K562 (cell line): ENCODE measurements around the gene LCE1D. TPM values are rescaled to one million over a fixed set of nuclear protein-coding genes. Genes with fewer than 3 reads are reported as not detected.

Experiments used
- ATAC-seq: fragments of 200-7000 bp; cut with Tn5 transposase; 3 replicates; pipeline ENCODE4 v1.9.1; 2020; ENCODE audit warnings: moderate library complexity
- BruUV-seq: library from RNA; stranded (reverse); fragments of 400-500 nt; replicated peaks from 2 replicates; lab custom pipeline; 2021; lab: Mats Ljungman, UMichigan
- CTCF ChIA-PET: fragments of 300-600 bp; formaldehyde crosslinking; extraction: SDS; loops from one replicate; lab custom pipeline; 2021; ENCODE audit warnings: low intra/inter-chr PET ratio; lab: Yijun Ruan, JAX
- POLR2A ChIA-PET: fragments of 300-600, 350-650 bp; sonication (Branson Sonifier 250); formaldehyde crosslinking; extraction: SDS; loops from one replicate; lab custom pipeline; 2021; ENCODE audit warnings: antibody characterized with exemption, inconsistent platforms; lab: Yijun Ruan, JAX
- DNase-seq, 4 experiments: peaks; one replicate each; pipeline versions ENCODE4 v3.0.0 to v3.0.0-alpha.2; 2011 to 2018; ENCODE audit warnings: low spot score in 3 of 4, mixed read lengths in 3 of 4; ENCODE audit errors: extremely low read depth in 1 of 4
- FAIRE-seq: peaks from 2 replicates; lab custom pipeline; 2011; peaks lifted over from hg19 to GRCh38; lab: Jason Lieb, UNC
- H2AFZ ChIP-seq: 2 replicates; pipeline ENCODE4 v1.6.0; 2011; ENCODE audit warnings: low read depth, low read length, control low read depth, inconsistent platforms
- H3K27ac ChIP-seq: fragments of 200-600 bp; 3 replicates; pipeline ENCODE4 v1.8.0; 2011; ENCODE audit warnings: low read depth, mild to moderate bottlenecking, control low read depth, inconsistent platforms, low read length, moderate library complexity, mixed read lengths; ENCODE audit errors: extremely low read depth
- H3K27me3 ChIP-seq, 2 experiments: fragments of 300-600 bp in 1 of 2; 2 replicates in 1 of 2; 3 replicates in 1 of 2; pipeline versions ENCODE4 v1.6.0 to v1.8.0; 2011; ENCODE audit warnings: inconsistent platforms in 2 of 2, low read length in 2 of 2, mild to moderate bottlenecking in 1 of 2, mixed read lengths in 1 of 2, moderate library complexity in 1 of 2; ENCODE audit not compliant: control insufficient read depth in 2 of 2, insufficient read depth in 2 of 2
- H3K36me3 ChIP-seq: fragments of 300-600 bp; 3 replicates; pipeline ENCODE4 v1.8.0; 2011; ENCODE audit warnings: mild to moderate bottlenecking, low read length, inconsistent platforms; ENCODE audit not compliant: control insufficient read depth, insufficient read depth
- H3K4me1 ChIP-seq, 2 experiments: fragments of 200-600 bp in 1 of 2; replicated peaks in 1 of 2; 2 replicates in 1 of 2; 3 replicates in 1 of 2; pipeline versions ENCODE4 v1.5.1 to v1.8.0; 2011; ENCODE audit warnings: inconsistent platforms in 2 of 2, low read length in 2 of 2, mild to moderate bottlenecking in 1 of 2, mixed read lengths in 1 of 2, moderate library complexity in 1 of 2; ENCODE audit not compliant: control insufficient read depth in 2 of 2, insufficient read depth in 2 of 2
- H3K4me2 ChIP-seq: 2 replicates; pipeline ENCODE4 v1.6.1; 2011; ENCODE audit warnings: low read length, control low read depth, inconsistent platforms, mixed read lengths; ENCODE audit not compliant: insufficient read depth
- H3K4me3 ChIP-seq: fragments of 200-600 bp; sonication (generic), shearing (Covaris generic); 2 replicates; pipeline ENCODE4 v1.5.1; 2016; ENCODE audit warnings: control low read depth, inconsistent platforms
- H3K79me2 ChIP-seq: fragments of 200-600 bp; 3 replicates; pipeline ENCODE4 v1.8.0; 2011; ENCODE audit warnings: low read length, inconsistent platforms; ENCODE audit not compliant: control insufficient read depth, insufficient read depth
- H3K9ac ChIP-seq, 2 experiments: 2 replicates each; pipeline versions ENCODE4 v1.6.0 to v1.6.1; 2011; ENCODE audit warnings: low read depth in 2 of 2, low read length in 2 of 2, control low read depth in 1 of 2, inconsistent platforms in 1 of 2, mild to moderate bottlenecking in 1 of 2, mixed read lengths in 1 of 2; ENCODE audit not compliant: insufficient read depth in 1 of 2
- H3K9me1 ChIP-seq: one replicate; pipeline ENCODE4 v1.6.0; 2011; ENCODE audit warnings: inconsistent platforms, mild to moderate bottlenecking, low read length, moderate library complexity; ENCODE audit not compliant: control insufficient read depth, insufficient read depth
- H3K9me3 ChIP-seq: replicated peaks from 2 replicates; pipeline ENCODE4 v1.5.1; 2011; ENCODE audit warnings: low read depth, low read length, inconsistent platforms; ENCODE audit not compliant: control insufficient read depth, insufficient read depth
- H4K20me1 ChIP-seq: replicated peaks from 2 replicates; pipeline ENCODE4 v1.6.1; 2011; ENCODE audit warnings: low read length, inconsistent platforms, mixed read lengths; ENCODE audit not compliant: control insufficient read depth, insufficient read depth
- EHMT2 ChIP-seq: fragments of 450-650 bp; IDR thresholded peaks from 2 replicates; pipeline ENCODE4 v1.6.1; 2018; ENCODE audit warnings: antibody characterized with exemption
- WGBS: fragments of 100-300 bp; shearing (Covaris generic); methylation state at CpG from one replicate; pipeline ENCODE4 v1.1.6; 2016; ENCODE audit warnings: low coverage, mixed read lengths; ENCODE audit not compliant: insufficient coverage; ENCODE audit errors: missing lambda C conversion rate; 5-methylcytosine and 5-hydroxymethylcytosine counted together
- in situ Hi-C: fragments of 300-500 bp; cut with MboI; formaldehyde crosslinking; loops from 4 replicates; pipeline ENCODE4 v1.15.0; 2018; ENCODE audit warnings: inconsistent platforms, mixed read lengths
- intact Hi-C: fragments of 100-400 bp; cut with micrococcal nuclease; formaldehyde crosslinking; loops from 2 replicates; pipeline ENCODE4 v1.14.2; 2022
- polyA plus RNA-seq, 8 experiments: library from polyadenylated mRNA; depleted of rRNA in 4 of 8; stranded (reverse) in 5 of 8; unstranded in 3 of 8; fragments of >200 nt; fragmentation: Nextera tagmentation in 2 of 8; fragmentation: Illumina TruSeq in 1 of 8; extraction: Ambion mirVana in 2 of 8; extraction: Trizol in 1 of 8; gene quantifications; 2 replicates each; pipeline versions ENCODE4 v1.2.1 to v1.2.3, GENCODE V29; 2011 to 2014; ENCODE audit warnings: inconsistent platforms in 1 of 8, missing spikeins in 1 of 8
- total RNA-seq, 7 experiments: library from RNA; depleted of rRNA in 6 of 7; stranded (reverse); fragments of >200 nt in 6 of 7; fragmentation: Illumina TruSeq in 2 of 7; extraction: Trizol in 2 of 7; gene quantifications; 2 replicates each; pipeline versions ENCODE4 v1.2.1 to v1.2.3, GENCODE V29; 2011 to 2021; ENCODE audit warnings: low replicate concordance in 1 of 7
- TF ChIP-seq, protein P1 (sequence below): fragments of 250-450 bp; sonication (Bioruptor Pico); IDR thresholded peaks from 2 replicates; pipeline ENCODE4 v1.4.0; 2020; ENCODE audit warnings: mild to moderate bottlenecking
- TF ChIP-seq, protein P2 (sequence below), 3 experiments: IDR thresholded peaks in 2 of 3; conservative IDR thresholded peaks in 1 of 3; 2 replicates each; pipeline ENCODE4 v1.5.1; 2011 to 2012; ENCODE audit warnings: low read length in 3 of 3, mild to moderate bottlenecking in 3 of 3, control low read depth in 2 of 3, improper control_type of control experiment in 1 of 3, inconsistent platforms in 1 of 3, low read depth in 1 of 3, mixed read lengths in 1 of 3, moderate library complexity in 1 of 3; ENCODE audit not compliant: insufficient read depth in 2 of 3
- TF ChIP-seq, protein P3 (sequence below), 2 experiments: fragments of 450-650 bp in 1 of 2; sonication (generic) in 1 of 2; formaldehyde crosslinking in 1 of 2; IDR thresholded peaks; 2 replicates each; pipeline versions ENCODE4 v1.7.1 to v1.9.0; 2016 to 2022; ENCODE audit warnings: inconsistent platforms in 1 of 2, mild to moderate bottlenecking in 1 of 2, missing genetic modification reagents in 1 of 2

Gene LCE1D
- total and polyA plus RNA-seq, 9 of the 15 experiments (the other 6 are each of a cell fraction or from before 2014, with no cell fraction given), result not detected

DNA sequence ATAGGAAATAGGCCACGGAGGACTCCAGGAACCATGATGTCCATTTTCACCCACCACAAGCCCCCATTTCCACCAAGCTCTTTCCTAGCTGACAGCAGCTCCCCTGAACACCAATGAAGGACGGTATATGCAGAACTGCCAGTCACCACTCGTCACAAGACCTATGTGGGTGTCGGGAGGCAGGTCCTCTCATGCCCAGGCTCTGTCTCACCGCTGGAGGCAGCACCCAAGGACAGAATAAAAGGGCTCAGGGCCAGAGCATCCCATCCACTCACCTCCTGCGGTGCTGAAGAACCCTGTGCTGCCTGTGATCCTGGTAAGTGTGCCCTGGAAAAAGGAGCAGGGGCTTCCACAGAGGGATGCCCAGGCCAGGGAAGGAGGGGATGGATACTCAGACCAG, 21.6 kb upstream of the LCE1D start, which contains the start of gene LCE1F:
TSS of gene LCE1F (plus strand) at position 266 of the 400 bp plus-strand sequence. CDS start 1,232 bp downstream, outside the sequence.
- Histone ChIP-seq H3K4me1 (no peaks in the 10 kb centered on the region), H4K20me1 (no peaks in the 10 kb centered on the region), H2AFZ (no peak within 1 kb of the TSS), H3K9me1 (no peaks in the 10 kb centered on the region), H3K9ac (no peak within 1 kb of the TSS), H3K27ac (no peak within 1 kb of the TSS), H3K27me3 (no peaks in the 10 kb centered on the region), H3K79me2 (no peaks in the 10 kb centered on the region), H3K36me3 (no peaks in the 10 kb centered on the region), H3K4me2 (no peak within 1 kb of the TSS), H3K9me3 (no peaks in the 10 kb centered on the region), H3K4me3 (no peak within 1 kb of the TSS)
- CTCF ChIA-PET, result no interaction called here
- DNase-seq (no peak), FAIRE-seq (no peak), ATAC-seq (no peak)
- BruUV-seq, result no TSS peak
- intact Hi-C loops, result no loop called here
- in situ Hi-C loops, result no loop called here
- TF ChIP-seq, protein P1, sequence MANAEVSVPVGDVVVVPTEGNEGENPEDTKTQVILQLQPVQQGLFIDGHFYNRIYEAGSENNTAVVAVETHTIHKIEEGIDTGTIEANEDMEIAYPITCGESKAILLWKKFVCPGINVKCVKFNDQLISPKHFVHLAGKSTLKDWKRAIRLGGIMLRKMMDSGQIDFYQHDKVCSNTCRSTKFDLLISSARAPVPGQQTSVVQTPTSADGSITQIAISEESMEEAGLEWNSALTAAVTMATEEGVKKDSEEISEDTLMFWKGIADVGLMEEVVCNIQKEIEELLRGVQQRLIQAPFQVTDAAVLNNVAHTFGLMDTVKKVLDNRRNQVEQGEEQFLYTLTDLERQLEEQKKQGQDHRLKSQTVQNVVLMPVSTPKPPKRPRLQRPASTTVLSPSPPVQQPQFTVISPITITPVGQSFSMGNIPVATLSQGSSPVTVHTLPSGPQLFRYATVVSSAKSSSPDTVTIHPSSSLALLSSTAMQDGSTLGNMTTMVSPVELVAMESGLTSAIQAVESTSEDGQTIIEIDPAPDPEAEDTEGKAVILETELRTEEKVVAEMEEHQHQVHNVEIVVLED, result no peak
- TF ChIP-seq, protein P2, sequence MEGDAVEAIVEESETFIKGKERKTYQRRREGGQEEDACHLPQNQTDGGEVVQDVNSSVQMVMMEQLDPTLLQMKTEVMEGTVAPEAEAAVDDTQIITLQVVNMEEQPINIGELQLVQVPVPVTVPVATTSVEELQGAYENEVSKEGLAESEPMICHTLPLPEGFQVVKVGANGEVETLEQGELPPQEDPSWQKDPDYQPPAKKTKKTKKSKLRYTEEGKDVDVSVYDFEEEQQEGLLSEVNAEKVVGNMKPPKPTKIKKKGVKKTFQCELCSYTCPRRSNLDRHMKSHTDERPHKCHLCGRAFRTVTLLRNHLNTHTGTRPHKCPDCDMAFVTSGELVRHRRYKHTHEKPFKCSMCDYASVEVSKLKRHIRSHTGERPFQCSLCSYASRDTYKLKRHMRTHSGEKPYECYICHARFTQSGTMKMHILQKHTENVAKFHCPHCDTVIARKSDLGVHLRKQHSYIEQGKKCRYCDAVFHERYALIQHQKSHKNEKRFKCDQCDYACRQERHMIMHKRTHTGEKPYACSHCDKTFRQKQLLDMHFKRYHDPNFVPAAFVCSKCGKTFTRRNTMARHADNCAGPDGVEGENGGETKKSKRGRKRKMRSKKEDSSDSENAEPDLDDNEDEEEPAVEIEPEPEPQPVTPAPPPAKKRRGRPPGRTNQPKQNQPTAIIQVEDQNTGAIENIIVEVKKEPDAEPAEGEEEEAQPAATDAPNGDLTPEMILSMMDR (IDR thresholded peaks at IDR 0.05 in 2 of 3, conservative IDR thresholded peaks at IDR 0.05 in 1 of 3; ENCODE audit: insufficient read depth in 2 of 3, low read depth in 1 of 3, low read length in 3 of 3), result 0 out of 6 replicates have a peak, but pooled peaks of 1 of the 3 experiments have one; percentile 17
- no peak for TF ChIP-seq EHMT2
- TF ChIP-seq, protein P3, sequence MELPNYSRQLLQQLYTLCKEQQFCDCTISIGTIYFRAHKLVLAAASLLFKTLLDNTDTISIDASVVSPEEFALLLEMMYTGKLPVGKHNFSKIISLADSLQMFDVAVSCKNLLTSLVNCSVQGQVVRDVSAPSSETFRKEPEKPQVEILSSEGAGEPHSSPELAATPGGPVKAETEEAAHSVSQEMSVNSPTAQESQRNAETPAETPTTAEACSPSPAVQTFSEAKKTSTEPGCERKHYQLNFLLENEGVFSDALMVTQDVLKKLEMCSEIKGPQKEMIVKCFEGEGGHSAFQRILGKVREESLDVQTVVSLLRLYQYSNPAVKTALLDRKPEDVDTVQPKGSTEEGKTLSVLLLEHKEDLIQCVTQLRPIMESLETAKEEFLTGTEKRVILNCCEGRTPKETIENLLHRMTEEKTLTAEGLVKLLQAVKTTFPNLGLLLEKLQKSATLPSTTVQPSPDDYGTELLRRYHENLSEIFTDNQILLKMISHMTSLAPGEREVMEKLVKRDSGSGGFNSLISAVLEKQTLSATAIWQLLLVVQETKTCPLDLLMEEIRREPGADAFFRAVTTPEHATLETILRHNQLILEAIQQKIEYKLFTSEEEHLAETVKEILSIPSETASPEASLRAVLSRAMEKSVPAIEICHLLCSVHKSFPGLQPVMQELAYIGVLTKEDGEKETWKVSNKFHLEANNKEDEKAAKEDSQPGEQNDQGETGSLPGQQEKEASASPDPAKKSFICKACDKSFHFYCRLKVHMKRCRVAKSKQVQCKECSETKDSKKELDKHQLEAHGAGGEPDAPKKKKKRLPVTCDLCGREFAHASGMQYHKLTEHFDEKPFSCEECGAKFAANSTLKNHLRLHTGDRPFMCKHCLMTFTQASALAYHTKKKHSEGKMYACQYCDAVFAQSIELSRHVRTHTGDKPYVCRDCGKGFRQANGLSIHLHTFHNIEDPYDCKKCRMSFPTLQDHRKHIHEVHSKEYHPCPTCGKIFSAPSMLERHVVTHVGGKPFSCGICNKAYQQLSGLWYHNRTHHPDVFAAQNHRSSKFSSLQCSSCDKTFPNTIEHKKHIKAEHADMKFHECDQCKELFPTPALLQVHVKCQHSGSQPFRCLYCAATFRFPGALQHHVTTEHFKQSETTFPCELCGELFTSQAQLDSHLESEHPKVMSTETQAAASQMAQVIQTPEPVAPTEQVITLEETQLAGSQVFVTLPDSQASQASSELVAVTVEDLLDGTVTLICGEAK (IDR thresholded peaks at IDR 0.05), result no peak
- TF ChIP-seq, protein P3 (CRISPR knock-in tag; IDR thresholded peaks at IDR 0.05), result no peak
- POLR2A ChIA-PET, result no interaction called here
- 0% methylated on average over 6 of the region's 6 CpGs for WGBS
